Fibroblast of skin of left quadriceps (primary cell): Measurements from ENCODE around the gene CKAP4.
"Not testable (repeated sequence)": the region's sequence is repeated elsewhere in the genome, so short reads cannot be mapped to it uniquely, and the experiment has no call there.

Experiments used
- DNase-seq, 2 experiments: peaks; one replicate each; pipeline ENCODE4 v3.0.0-alpha.2; 2013; ENCODE audit warnings: low read depth in 2 of 2

Gene CKAP4, protein sequence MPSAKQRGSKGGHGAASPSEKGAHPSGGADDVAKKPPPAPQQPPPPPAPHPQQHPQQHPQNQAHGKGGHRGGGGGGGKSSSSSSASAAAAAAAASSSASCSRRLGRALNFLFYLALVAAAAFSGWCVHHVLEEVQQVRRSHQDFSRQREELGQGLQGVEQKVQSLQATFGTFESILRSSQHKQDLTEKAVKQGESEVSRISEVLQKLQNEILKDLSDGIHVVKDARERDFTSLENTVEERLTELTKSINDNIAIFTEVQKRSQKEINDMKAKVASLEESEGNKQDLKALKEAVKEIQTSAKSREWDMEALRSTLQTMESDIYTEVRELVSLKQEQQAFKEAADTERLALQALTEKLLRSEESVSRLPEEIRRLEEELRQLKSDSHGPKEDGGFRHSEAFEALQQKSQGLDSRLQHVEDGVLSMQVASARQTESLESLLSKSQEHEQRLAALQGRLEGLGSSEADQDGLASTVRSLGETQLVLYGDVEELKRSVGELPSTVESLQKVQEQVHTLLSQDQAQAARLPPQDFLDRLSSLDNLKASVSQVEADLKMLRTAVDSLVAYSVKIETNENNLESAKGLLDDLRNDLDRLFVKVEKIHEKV

DNA sequence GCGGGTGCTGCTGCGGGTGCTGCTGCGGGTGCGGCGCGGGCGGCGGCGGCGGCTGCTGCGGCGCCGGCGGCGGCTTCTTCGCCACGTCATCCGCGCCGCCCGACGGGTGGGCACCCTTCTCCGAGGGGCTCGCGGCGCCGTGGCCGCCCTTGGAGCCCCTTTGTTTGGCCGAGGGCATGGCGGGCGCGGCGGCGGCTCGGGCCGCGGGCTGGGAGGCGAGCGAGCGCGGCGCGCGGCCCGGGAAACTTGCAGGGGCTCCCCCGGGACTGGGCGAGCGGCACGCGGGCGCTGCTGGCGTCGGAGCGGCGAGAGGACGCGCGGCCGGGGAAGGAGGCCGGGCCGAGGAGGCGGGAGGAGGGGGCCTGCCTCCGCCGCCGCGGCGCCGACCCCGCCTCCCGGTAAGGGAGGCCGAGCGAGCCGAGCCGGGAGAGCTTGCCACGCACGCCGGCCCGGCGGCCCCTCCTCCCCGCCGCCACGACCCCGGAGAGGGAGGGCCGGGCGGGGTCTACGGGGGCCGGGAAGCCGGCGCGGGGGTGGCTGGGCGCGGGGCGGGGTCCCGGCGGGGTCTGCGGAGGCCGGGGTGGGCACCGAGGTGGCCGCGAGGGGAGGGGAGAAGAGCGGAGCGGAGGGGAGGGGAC lies at the start of gene CKAP4:
TSS of gene CKAP4 (minus strand) at position 347 of the 638 bp plus-strand sequence. CDS start at position 178, 169 bp downstream.
- DNase-seq = peak; percentile 73 to 75

DNA sequence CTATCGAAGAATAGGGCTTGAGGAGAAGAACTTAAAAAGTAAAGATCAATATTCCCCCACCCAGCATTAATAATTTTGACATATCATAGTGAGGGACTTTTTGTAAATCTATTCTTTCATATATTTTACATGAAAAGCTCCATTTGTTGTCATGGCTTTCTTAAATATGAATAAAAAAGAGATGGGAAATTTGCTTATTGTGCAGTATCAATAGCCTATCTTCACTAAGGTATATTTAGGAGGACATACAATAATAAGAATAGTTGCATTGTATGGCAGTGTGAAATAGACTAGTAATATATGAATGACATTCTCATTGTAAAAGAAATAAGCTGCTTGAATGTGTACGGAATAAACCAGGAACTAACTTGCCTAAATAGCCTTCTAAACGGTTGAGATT lies 49.3 kb upstream of the CKAP4 start:
- DNase-seq = no peak

DNA sequence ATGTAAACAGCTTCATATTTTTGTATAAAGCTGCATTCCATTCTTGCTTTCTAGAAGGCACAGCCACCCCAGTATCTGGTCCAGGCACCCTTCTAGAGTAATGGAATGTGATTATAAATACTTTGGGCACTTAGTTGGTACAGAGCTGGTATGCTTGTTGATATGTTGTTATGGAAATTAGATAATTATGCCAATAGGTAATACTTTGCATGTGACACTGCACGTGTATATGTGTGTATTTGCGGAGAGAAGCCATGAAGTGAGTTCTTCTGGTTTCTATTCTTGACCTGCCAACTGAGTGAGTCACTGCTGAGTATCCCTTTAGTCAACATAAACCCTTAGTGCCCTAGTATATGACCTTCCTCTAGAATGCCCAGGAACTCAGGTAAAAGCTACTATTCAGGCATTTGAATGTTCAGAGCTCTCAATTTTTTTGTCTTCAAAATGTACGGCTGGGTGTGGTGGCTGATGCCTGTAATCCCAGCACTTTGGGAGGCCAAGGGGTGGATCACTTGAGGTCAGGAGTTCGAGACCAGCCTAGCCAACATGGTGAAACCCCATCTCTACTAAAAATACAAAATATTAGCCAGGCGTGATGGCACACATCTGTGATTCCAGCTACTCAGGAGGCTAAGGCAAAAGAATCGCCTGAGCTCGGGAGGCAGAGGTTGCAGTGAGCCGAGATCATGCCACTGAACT lies 48.5 kb upstream of the CKAP4 start:
- no peak for DNase-seq

DNA sequence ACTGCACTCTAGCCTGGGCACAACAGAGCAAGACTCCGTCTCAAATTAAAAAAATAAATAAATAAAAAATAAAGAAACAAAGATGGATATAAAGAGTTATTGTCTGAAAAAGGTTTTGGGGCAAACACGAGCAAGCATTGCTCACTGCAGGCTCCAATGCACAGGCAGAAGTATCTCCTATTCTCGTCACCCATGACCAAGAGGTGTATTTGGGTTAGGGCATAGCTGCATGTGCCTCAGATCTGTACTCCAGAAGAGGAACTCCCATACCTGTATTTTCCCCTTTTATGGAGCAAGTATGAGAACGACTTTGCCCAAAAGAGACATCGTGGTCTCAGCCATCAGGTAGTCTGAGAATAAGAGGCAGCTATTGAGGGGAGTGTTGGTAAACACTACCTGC lies 44.5 kb upstream of the CKAP4 start:
- no peak for DNase-seq

DNA sequence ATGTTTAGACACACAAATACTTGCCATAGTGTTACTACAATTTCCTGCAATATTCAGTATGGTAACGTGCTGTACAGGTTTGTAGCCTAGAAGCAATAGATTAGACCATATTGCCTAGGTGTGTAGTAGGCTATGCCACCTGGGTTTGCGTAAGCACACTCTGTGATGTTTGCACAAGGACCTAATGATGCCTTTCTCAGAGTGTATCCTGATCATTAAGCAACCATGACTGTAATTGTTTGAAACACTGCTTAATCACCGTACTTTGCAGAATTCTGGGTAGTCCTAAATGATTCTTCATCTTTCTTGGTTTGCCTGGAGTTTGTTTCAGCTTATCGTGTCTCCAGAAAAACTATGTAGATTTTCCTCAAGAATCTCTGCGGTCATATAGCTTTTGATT lies 43.5 kb upstream of the CKAP4 start:
- DNase-seq = no peak

DNA sequence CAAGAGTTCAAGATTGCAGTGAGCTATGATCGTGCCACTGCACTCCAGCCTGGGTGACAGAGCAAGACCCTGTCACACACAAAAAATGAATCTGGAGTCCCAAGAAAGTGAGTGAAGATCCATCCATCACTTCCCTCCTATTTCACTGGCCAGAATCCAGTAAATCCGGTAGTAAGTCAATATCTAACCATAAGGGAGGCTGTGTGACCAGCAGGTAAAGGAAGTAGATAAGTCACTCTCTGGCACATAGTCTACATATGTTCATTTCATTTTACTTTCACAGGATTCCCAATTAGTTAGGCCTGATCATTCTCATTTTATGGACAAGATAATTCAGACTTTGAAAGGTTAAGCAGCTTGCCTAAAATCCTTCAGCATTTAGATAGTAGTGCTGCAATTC lies 42.8 kb upstream of the CKAP4 start:
- no peak for DNase-seq

DNA sequence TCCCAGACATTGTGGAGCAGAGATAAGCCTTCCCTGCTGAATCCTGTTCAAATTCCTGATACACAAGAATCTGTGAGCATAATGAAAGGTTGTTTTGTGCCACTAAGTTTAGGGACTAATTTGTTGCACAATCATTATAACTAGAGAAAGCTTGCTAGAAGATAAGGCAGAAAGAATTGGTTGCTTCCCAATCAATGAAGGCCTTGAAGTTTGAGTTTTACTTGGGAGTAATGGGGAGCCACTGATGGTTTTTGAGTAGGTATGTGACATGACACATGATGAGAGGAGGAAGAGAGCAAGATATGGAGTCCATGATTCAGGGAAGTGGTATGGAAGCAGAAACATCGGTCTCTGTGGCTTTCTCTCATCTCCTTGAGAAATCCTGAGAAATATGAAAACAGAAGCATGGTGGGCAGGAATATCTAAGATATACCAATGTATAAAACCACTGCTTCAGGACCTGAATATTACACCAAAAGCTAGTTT lies 41.4 kb upstream of the CKAP4 start:
- no peak for DNase-seq

DNA sequence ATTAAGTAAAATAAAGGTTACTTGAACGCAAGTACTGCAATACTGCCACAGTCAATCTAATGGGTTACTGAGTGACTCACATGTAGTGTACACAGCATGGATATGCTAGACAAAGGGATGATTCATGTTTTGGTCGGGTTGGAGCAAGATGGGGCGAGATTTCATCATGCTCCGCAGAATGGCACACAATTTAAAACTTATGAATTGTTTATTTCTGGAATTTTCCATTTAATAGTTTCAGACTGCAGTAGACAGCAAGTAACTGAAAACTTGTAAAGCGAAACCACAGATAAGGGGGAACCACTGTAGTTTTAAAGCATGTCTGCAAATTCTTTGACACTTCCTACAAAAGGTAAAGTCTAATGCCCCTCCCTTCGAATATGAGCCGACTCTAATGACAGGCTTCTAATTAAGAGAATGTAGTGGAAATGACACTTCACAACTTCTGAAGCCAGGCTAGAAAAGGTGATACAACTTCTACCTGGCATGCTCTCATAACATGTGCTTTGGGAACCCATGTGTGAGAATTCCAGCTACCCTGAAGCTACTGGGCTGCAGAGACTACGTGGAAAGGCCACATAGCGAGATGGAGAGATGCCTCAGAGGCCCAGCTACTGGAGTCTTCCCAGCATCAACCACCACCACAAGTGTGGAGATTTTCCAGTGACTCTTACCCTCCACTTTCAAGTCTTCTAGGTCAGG lies 40.8 kb upstream of the CKAP4 start:
- peak; percentile 85 to 88 for DNase-seq

DNA sequence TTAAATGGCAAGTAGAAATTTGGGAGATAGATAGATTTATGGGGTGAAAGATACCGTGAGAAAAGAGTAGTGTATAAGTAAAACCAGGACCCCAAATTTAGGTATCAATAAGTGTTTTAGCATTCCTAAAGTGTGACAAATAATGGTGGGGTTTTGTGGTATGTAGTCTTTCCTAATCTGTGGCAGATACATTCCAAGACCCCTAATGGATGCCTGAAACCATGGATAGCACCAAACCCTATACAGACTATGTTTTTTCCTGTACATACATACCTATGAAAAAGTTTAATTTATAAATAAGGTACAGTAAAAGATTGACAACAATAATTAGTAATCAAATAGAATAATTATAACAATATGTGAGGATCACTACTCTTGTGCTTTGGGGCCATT lies 40.3 kb upstream of the CKAP4 start:
- peak; percentile 35 to 47 for DNase-seq

DNA sequence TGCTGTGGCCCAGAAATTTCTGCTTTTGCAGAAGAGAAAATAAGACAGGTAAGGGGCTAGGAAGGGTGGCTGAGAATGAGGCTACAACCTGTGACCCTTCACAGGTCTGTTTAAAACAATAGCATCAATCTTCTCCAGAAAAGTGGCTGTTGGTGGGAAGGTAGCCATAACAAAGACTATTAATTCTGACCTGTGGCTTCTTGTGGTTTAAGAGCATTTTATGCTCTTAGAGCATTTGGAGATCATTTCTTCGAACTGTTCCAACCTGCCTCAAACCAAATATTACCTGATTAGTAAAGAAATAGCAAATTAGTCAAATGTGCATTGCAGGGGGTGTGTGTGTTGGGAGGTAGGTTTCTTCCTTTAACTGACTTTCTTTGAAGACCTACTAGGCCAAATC lies 39.5 kb upstream of the CKAP4 start:
- no peak for DNase-seq

DNA sequence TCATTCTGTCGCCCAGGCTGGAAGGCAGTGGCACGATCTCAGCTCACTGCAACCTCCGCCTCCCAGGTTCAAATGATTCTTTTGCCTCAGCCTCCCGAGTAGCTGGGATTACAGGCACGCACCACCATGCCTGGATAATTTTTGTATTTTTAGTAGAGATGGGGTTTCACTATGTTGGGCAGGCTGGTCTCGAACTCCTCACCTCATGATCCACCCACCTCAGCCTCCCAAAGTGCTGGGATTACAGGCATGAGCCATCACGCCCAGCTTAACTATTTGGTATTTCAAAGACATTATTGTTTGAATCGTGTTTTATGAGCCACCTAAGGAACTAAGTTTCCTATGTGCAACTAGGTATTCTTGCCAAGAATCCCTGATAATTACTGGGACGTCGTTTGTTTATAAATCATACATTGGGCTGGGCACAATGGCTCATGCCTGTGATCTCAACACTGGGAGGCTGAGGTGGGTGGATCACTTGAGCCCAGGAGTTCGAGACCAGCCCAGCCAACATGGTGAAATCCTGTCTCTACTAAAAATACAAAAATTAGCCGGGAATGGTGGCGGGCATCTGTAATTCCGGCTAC lies 38.8 kb upstream of the CKAP4 start:
- not testable (repeated sequence) for DNase-seq

DNA sequence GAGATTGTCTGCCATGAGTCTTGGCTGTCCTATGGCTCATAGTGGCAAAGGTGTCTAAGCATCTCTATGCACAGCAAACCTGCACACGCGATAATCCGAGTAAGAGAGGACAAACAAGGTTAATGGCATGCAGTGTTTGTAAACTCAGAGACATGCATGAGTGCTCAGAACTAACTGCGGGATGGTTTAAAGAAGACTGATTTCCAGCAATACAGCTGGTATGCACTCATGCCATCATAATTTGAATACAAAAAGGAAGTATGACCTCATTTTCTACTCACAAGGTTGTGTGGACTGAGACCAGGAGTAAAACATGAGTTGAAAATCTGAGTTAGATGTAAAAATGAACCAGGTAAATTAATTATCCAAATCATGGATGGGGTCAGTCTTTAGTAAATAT lies 38.2 kb upstream of the CKAP4 start:
- no peak for DNase-seq

DNA sequence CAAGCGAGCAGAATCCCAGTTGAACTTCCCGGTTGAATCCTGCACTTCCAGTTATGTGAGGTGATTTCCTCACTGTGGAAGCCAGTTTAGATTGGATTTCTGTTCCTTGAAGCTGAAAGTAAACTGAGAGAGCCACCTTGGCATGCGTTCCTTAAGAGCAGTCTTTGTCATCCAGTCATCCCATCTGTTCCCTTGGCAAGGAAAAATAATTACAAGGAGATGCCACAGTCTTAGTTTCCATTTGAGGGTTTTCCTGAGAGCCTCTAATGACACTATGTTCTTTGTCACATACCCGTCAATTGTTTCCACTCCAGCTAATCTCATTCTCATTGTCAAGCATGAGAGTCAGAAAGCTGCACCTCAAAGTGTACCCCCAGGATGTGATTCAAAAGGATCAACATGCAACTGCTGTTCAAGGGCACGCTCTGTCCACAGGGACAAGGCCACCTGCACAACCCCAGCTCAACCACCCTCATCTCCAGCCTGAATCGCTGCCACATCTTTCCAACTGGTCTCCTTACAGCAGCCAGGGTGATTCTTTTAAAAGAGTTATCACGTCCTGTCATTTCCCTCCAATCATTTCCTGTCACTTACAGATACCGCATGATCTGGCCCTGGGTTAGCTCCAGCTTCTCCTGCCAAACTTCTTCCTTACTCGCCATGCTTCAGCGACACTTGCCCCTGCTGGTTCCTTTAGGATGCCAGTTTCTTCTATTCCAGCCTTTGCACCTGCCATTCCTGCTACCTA lies 36.7 kb upstream of the CKAP4 start:
- DNase-seq = no peak

DNA sequence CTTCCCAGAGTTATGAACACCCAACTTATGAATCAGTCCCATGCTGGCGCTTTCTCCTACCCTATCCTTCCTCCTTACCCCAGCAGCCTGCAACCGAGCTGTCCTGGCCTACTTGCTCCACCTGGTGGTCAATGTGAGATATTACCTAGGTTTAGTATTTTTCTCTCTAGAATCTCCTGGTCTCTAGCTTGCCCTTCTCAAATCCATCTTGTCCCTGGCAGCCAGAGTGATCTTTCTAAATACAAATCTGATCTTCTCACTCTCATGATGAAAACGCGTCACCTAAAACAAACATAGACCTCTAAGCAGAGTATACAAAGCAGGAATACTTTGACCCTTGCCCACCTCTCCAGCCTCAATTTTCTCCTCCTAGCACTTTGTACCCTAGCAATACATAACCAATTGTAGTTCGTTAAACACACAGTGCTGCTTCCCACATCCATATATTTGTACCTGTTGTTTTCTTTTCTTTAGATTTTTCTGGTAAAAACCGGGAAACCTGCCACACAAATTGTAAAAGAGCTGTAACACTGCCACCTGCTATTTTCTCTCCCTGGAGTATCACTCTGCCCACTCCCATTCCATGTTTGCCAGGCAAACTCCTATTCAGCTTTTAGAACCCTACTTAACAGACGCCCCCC lies 34.8 kb upstream of the CKAP4 start:
- DNase-seq = no peak

DNA sequence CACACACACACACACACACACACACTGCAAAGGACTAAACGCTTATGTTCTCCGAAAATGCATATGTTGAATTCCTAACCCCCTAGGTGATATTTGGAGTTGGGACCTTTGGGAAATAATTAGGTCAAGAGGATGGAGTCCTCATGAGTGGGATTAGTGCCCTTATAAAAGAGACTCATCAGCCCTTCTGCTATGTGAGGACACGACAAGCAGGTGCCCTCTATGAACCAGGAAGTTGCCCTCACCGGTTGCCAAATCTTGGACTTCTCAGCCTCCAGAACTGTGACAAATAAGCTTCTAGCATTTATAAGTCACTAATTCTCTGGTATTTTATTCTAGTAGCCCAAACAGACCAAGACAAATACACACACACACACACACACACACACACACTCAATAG lies 34.0 kb upstream of the CKAP4 start:
- no peak for DNase-seq

DNA sequence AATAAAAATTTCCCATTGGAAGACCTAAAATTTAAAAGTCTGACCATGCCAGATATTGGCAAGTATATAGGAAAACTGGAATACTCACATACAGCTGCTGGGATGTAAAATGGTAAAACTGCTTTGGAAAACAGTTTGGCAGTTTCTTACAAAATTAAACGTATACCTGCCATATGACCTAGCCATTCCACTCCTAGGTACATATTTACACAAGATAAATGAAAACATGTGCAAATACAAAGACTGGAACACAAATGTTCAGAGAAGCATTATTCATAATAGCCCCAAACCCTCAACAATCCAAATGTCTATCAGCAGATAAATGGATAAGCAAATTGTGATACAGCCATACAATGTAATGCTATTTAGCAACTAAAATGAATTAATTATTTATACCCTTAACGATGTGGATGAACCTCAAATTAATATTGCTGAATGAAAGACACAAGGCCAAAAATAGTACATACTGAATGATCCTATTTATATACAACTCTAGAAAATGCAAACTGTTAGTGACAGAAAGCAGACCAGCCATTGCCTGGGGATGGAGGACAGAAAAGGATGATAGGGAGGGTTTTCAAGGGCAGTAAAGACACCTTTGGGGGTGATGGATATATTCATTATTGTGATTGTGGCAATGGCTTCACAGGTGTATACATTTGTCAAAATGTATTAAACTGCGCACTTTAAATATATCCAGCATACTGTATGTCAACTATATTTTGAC lies 33.4 kb upstream of the CKAP4 start:
- DNase-seq = no peak

DNA sequence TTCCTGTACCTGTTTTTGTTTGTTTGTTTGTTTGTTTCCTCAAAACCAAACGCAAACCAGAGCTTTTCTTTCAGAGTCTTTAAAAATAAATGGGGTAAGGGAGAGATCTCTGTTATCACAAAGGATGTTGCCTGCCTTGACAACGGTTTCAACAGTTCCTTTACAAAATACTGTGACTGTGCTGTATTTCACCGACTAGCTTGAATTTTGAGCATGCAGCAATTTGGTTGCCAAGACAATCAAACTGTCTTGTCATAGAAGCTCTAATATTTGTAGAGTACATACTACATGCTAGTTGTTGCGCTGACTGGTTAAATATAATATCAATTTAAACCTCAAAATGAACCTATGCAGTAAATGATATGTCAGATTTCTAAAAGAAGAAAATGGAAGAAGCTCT lies 32.3 kb upstream of the CKAP4 start:
- no peak for DNase-seq

DNA sequence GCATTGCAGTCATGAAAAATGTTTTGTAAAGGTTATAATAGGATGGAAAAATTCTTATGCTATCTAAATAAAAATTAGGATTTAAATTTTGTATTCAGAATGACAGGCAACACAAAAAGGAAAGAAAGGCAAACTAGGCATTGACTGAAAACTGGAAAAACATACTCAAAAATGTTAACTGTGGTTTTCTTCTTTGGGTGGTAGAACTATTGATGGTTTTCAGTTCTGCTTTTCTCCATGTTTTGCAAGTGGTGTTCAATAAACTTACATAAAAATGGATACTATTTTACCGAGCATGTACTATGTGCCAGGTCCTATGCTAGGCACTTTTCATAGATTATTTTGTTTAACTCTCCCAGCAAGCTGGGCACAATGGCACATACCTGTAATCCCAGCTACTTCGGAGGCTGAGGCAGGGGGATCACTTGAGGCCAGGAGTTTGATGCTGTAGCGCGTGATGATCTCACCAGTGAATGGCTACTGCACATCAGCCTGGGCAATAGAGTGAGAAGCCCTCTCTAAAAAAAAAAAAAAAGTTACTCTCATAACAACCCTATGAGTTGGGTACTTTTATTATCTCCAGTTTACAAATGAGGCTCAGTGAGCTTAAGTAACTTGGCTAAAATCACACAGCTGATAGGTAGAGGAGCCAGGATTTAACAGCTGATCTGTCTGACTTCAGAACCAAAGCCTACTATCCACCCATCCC lies 28.4 kb upstream of the CKAP4 start:
- DNase-seq = no peak

DNA sequence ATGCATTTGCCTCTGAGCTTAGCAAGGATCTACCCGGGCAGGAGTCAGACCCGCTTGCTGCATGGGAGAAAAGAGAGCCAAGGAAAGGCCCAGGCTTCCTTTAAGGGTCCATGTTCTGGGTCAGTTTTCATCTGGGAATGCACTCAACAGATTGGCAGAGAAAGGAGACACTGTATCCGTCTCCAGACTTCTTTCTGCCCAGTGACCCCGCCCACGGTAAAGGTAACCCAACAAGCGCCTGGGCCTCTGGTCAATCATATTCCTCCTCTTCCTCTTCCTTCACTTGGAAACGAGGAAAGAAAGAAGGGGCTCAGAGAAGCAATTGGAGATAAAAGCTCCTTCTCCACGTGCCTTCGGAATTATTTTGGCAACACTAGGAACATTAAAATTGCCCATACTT lies 27.6 kb upstream of the CKAP4 start:
- DNase-seq = no peak
